ENCODE measurements around the gene ACTL10.

DNA sequence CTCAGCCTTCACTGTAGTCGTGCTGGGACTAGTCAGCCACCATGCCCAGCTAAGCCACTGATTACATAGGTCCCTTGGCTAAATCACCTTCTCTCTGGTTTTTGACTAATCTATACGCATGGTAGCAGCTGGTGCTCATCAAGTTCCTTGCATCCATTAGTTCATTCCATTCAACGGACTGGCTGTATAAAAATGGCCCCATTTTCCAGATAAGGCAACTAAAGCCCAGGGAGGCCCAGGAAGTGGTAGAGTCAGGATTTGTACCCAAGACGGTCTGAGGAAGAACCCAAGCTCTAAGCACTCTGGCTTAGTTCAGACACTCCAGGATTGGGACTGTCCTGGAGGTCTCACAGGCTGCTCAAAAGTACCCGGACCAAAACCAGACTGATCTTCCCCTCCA, 14.5 kb downstream of the ACTL10 start:
- TF ChIP-seq, protein P1, sequence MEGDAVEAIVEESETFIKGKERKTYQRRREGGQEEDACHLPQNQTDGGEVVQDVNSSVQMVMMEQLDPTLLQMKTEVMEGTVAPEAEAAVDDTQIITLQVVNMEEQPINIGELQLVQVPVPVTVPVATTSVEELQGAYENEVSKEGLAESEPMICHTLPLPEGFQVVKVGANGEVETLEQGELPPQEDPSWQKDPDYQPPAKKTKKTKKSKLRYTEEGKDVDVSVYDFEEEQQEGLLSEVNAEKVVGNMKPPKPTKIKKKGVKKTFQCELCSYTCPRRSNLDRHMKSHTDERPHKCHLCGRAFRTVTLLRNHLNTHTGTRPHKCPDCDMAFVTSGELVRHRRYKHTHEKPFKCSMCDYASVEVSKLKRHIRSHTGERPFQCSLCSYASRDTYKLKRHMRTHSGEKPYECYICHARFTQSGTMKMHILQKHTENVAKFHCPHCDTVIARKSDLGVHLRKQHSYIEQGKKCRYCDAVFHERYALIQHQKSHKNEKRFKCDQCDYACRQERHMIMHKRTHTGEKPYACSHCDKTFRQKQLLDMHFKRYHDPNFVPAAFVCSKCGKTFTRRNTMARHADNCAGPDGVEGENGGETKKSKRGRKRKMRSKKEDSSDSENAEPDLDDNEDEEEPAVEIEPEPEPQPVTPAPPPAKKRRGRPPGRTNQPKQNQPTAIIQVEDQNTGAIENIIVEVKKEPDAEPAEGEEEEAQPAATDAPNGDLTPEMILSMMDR (IDR thresholded peaks at IDR 0.05 in 8 of 11, conservative IDR thresholded peaks at IDR 0.05 in 3 of 11): no peak
- no peak for TF ChIP-seq POLR2AphosphoS5 (IDR thresholded peaks at IDR 0.05)
